Kidney tubule cell (primary cell): ENCODE measurements around the gene CLEC10A.
"Not testable (repeated sequence)": the region's sequence is repeated elsewhere in the genome, so short reads cannot be mapped to it uniquely, and the experiment has no call there.

Source experiments
- DNase-seq: peaks from one replicate; pipeline ENCODE4 v3.0.0-alpha.2; 2018; ENCODE audit warnings: low spot score

The CLEC10A gene

GRCh38 chr17:7072406-7072805 lies 7.6 kb downstream of the CLEC10A start:
- no peak for DNase-seq

GRCh38 chr17:7070712-7071111 lies 9.3 kb downstream of the CLEC10A start:
- DNase-seq = no peak

- no peak for DNase-seq
These were observed 11.8 kb downstream of the CLEC10A start for GRCh38 chr17:7068268-7068667.

GRCh38 chr17:7067198-7067597 lies 12.9 kb downstream of the CLEC10A start:
- DNase-seq = no peak

GRCh38 chr17:7064261-7064660 lies 15.8 kb downstream of the CLEC10A start:
- peak; percentile 31 for DNase-seq

- no peak for DNase-seq
These were observed 16.4 kb downstream of the CLEC10A start for GRCh38 chr17:7063518-7064094.

GRCh38 chr17:7060165-7060891 lies 19.7 kb downstream of the CLEC10A start:
- peak; percentile 99 for DNase-seq

- peak; percentile 28 for DNase-seq
These were observed 21.1 kb downstream of the CLEC10A start for GRCh38 chr17:7058831-7059447.

- peak; percentile 53 for DNase-seq
These were observed 23.7 kb downstream of the CLEC10A start for GRCh38 chr17:7056386-7056785.

- not testable (repeated sequence) for DNase-seq
These were observed 29.5 kb downstream of the CLEC10A start for GRCh38 chr17:7050583-7050982.

- no peak for DNase-seq
These were observed 31.1 kb downstream of the CLEC10A start for GRCh38 chr17:7048968-7049367.

GRCh38 chr17:7047566-7047965 lies 32.5 kb downstream of the CLEC10A start:
- no peak for DNase-seq

GRCh38 chr17:7046725-7047397 lies 33.2 kb downstream of the CLEC10A start:
- peak; percentile 34 for DNase-seq

- peak; percentile 53 for DNase-seq
These were observed 33.8 kb downstream of the CLEC10A start for GRCh38 chr17:7046127-7046724.

- peak; percentile 84 for DNase-seq
These were observed 34.4 kb downstream of the CLEC10A start for GRCh38 chr17:7045492-7046126.

GRCh38 chr17:7043497-7044198 lies 36.4 kb downstream of the CLEC10A start, which contains the start of gene SLC16A11:
TSS of gene SLC16A11 (minus strand) at chr17:7044092. CDS start at chr17:7043513, 579 bp downstream.
- no peak for DNase-seq

- DNase-seq = no peak
These were observed 36.9 kb downstream of the CLEC10A start for GRCh38 chr17:7043182-7043496.

- no peak for DNase-seq
These were observed 37.4 kb downstream of the CLEC10A start for GRCh38 chr17:7042501-7043181.

- DNase-seq = no peak
These were observed 38.2 kb downstream of the CLEC10A start for GRCh38 chr17:7041607-7042500.

- DNase-seq = no peak
These were observed 40.2 kb downstream of the CLEC10A start for GRCh38 chr17:7039832-7040231.
